Lower leg skin (tissue), 3 donors: ENCODE measurements around the gene BTNL2.

ENCODE experiments used
- CTCF ChIP-seq, 3 donors: fragments of 450-650 bp; IDR thresholded peaks; one replicate each; pipeline ENCODE4 v1.5.1; 2016; ENCODE audit warnings: antibody characterized with exemption in 3 of 3, mild to moderate bottlenecking in 3 of 3, moderate library complexity in 2 of 3
- POLR2A ChIP-seq, 2 donors: fragments of 450-650 bp; IDR thresholded peaks; one replicate each; pipeline ENCODE4 v1.6.1; 2016 to 2017; ENCODE audit warnings: antibody characterized with exemption in 2 of 2, mild to moderate bottlenecking in 1 of 2, moderate library complexity in 1 of 2

- TF ChIP-seq CTCF (IDR thresholded peaks at IDR 0.05) (no peak), POLR2A (IDR thresholded peaks at IDR 0.05) (no peak)
Measured at GRCh38 chr6:32353348-32353747, 53.6 kb downstream of the BTNL2 start.
